HEK293 (cell line): ENCODE data around the gene LRRC59.

ENCODE experiments used
- CTCF ChIP-seq: fragments of 450-650 bp; formaldehyde crosslinking; IDR thresholded peaks from 2 replicates; pipeline ENCODE4 v1.5.1; 2016; ENCODE audit warnings: missing biosample characterization, missing genetic modification characterization
- REST ChIP-seq: fragments of 450-650 bp; formaldehyde crosslinking; IDR thresholded peaks from 2 replicates; pipeline ENCODE4 v1.5.1; 2016; ENCODE audit warnings: missing biosample characterization, missing genetic modification characterization
- SP2 ChIP-seq: fragments of 450-650 bp; formaldehyde crosslinking; IDR thresholded peaks from 2 replicates; pipeline ENCODE4 v1.5.1; 2016; ENCODE audit warnings: missing biosample characterization, missing genetic modification characterization

- TF ChIP-seq CTCF (no peak), REST (no peak), SP2 (tag by site-specific recombination) (no peak)
Measured at GRCh38 chr17:50365165-50365564, 32.2 kb downstream of the LRRC59 start.
